Measurements from ENCODE around the gene NR2C2AP.

- no peak for TF ChIP-seq EZH2 (IDR thresholded peaks at IDR 0.05; ENCODE audit: insufficient read depth, poor library complexity, severe bottlenecking)
- no peak for TF ChIP-seq EZH2phosphoT487 (IDR thresholded peaks at IDR 0.05; ENCODE audit: insufficient read depth, low read depth)
These were observed 2.5 kb upstream of the NR2C2AP start for GRCh38 chr19:19205416-19206410.

Measured in GM23248 (cell line).